ENCODE data around the gene STK33.

STK33 gene

DNA sequence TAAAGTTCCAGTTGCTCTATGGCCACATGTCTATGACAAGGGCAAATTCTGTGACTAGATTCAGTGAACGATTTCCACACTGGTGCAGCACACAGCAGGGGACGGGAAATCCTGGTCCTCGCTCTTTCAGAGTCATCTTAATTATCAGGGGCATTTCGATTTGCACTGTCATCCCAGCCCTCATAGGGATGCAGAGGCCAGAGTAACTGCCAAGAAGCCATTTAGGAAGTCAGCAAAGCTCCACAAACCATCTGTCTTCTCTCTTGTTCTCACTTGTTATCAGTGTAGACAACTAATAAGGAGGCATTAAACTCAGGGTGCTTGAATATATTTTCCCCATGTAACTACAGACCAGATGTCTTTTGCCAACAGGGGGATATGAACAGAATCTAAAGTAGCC lies 151.7 kb downstream of the STK33 start:
- DNase-seq (ENCODE audit: insufficient read length, low spot score) (no peak), FAIRE-seq (no peak)

DNA sequence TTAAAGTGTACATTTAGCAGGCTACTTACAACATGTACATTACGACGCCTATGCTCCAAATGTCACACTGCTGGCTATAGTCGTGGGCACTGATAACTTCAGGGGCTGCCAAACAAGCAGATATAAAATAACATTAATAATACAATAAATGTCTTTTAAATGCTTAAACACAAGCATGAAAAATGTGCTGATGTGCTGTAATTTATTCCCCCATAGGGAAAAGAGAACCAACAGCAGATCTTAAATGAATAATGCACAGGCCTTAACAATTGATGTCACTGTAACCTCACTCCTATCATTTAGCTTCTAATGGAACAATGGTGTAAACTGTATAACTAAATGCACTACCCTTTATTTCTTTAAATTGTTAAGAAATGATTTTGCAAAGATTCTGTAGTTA lies 153.4 kb downstream of the STK33 start:
- FAIRE-seq (no peak), DNase-seq (ENCODE audit: insufficient read length, low spot score) (no peak)

DNA sequence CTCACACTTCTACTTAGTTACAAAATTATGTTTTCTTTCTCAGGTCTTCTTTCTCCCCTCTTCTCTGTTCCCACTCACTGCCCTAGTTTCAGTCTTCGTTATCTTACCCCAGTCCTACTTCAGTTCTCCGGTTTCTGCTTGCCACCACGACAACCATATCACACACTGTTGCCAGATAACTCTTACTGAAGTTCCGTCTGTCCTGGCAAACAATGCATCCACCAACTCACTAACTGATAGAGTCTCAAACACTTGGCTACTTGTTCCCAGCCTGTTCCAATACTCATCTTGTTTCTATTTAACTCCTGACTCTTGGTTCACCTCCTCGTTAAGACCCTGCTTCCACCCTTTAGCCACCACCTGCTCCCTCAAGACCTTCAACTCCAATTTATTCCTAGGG lies 164.5 kb downstream of the STK33 start:
- no peak for DNase-seq (ENCODE audit: insufficient read length, low spot score)
- no peak for FAIRE-seq

DNA sequence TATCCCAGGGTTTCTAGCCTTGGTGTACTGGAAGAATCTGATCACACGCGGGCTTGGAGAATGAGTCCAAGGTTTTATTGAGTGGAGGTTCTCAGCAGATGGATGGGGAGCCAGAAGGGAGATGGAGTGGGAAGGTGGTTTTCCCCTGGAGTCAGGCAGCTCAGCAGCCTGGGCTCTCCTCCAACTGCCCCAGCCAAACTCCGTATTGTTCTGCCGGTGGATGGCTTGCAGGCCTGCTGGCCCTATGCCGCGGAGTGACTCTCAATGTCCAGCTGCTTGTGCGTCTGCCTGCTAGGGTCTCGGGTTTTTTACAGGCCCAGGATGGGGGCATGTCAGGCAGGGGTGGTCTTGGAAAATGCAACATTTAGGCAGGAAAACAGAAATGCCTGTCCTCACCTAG lies 168.0 kb downstream of the STK33 start:
- DNase-seq (ENCODE audit: insufficient read length, low spot score), result no peak
- FAIRE-seq, result no peak

DNA sequence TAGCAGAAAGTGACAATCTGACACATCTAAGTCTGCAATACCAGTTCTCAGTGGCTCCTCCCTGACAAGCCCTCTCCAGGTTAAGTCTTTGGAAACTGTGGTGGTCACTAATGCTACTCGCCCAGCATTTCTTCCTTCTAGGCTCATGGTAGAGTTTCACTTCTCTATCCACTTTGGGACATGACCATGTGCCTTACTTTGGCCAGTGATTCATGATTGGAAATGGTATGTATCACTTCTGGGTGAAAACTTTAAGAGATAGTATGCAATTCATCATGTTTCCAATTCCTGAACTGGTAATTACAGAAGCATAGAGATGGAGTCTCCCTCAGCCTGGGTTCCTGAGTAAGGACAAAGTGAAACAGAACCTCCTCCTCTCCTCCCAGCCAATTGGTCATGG lies 178.8 kb downstream of the STK33 start:
- FAIRE-seq (no peak), DNase-seq (ENCODE audit: insufficient read length, low spot score) (no peak)

DNA sequence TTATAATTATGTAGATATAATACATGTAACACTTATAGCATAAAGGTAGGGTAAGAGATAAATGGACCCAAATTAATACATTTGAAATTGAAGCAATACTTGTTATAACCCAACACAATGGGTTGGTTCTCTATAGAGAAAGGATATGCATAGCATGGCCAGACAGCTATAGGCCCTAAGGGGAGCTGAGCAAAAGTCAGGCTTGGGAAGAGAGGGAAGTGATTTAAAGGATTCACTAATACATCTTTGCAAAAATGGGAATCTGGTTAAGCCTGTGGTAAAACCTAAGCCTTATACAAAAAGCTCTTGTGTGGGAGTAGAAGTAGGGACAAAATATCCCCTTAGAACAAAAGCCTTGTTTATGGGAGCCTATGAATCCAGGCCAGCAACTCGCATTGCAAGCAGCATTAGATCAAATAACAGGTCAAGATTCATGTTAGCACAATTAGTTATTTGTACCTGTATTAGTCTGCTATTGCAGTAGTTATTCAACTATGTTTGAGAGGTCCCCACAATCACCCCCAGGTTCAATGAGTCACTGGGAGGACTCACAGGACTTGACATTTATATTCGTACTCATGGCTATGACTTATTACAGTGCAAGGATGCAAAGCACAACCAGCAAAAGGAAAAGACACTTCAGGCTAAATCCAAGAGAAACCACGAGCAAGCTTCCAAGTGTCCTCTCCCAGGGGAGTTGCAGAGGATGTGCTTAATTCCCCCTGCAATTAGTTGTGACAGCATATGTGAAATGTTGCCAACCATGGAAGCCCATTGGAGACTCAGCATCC lies 185.7 kb downstream of the STK33 start:
- DNase-seq (ENCODE audit: insufficient read length, low spot score), result no peak
- FAIRE-seq, result no peak

DNA sequence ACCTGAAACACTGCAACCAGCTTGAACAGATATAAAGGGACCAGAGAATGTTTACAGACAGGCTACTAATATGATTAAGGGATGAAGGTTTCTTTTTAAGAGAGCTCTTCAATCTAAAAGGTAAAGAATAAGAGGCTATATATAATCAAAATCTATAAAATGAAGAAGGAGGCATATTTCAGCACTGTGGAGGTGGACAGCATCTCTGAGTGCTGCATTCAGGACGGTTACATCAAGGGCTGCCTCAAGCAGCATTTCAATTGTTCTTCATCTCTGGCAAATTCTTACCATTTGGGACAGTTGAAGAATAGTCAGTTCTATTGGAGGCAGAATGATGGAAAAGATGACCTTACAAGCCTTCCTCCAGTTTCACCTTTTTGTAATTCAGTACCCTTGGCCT lies 190.7 kb downstream of the STK33 start:
- FAIRE-seq (no peak), DNase-seq (ENCODE audit: insufficient read length, low spot score) (no peak)

DNA sequence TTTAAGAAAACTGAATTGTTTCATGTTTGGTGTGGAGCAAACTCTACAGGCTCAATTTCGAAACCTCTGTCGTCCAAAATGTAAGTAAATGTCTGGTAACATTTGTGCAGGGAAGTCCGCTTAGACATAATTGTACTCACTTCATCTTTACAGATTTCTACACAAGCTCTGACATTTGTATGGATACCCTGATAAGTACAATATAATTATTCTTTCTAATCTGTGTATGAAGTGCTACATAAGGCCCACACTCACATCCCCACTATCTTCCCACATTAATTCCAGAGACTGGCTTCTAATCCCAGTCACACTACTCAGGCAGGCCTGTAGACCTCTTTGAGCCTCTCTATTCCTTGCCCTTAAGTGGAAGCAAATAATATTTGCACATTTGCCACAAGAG lies 201.1 kb downstream of the STK33 start:
- no peak for FAIRE-seq
- no peak for DNase-seq (ENCODE audit: insufficient read length, low spot score)

DNA sequence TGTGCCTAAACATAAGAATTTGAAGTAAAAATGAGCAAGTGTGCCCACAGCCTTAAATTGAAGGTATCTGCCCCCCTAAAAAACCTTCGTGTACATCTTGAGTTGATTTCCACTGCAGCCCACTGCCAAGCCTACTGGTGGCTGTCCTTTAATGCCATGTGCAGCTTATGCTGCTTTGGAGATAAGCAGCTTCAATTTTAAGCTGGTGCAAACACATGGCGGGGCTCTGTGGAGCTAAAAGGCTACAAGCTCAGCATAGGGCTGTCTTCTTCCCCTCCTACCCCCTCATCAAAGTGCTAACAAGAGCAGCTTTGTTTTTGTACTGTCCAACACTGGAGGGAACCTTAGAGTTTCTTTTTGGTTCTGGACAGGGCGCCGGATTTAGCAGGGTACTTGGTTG lies 201.9 kb downstream of the STK33 start:
- FAIRE-seq (no peak), DNase-seq (ENCODE audit: insufficient read length, low spot score) (no peak)

DNA sequence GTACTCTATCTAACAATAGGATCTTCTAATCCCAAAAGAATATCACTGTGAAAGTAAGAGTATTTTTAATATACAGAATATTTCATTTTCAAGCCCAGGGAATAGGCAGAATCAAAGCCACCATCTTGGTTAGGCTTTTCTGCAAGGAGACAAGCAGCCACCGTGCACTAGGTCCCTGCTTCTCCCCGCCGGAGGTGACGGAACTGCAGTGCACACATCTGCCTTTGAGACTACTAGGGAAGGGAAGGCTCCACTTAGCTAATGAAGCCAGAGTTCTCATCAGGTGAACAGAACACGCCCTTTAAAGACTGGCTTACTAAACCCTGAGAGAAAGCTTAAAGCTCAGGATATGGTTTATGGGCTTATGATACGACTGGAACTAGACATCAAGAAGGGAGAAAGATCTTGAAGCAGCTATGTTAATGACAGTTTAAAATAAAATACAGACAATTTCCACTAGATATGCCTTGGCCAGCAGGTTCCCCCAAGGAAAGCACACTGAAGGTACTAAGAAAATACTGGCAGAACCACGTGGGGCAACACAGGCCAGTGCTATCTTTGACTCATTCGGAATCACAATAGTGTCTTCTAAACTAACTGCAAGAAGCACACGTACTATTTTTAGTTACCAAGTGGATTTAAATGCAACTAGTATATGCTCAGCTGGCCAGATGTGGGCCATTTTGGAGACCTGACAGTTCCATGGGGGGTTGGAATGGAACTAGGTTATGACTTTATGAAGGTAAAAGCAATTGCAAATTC lies 203.0 kb downstream of the STK33 start:
- DNase-seq (ENCODE audit: insufficient read length, low spot score) (no peak), FAIRE-seq (no peak)

DNA sequence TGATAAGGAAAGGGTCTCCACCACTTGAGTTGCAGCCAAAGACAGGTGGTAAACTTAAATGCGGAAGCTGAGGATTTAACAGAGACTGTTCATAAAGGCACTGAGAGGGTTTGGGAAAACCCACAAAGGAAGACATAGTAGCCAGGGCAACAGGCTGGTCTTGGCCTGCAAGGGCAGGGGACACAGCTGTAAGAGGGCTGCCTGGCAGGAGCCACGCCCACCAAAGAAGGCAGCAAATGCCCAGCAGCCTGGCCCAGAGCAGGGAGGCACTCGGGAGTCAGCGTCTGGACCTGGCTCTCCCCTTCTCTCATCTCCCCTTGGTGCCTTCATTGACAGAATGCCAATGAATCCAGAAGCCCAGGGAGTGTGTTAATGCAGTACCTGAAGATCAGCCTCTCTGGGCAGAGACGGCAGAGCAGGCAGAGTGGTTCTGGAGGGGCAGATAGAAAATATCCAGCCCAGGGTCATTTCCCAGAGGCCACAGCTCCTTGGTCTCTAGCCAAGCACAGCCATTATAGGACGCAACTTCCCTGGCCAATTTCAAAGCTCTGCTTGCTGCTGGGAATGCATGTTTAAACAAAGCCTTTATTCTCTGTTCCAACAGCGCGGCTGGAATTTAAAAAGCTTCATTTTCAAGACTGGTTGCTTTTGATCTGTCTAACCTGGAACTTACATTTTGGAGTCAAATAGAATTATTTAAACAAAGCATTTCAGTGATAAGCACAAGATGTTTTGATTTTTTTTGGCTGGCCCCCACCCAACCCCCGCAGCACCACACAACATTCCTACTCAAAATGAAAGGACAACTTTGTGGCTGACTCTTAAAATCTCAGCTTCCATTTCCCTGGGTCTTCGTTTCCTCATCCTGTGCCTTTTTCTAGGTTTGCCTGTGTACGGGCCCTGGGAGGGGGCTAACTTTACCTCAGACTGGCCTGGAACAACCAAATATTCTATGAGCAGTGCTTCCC lies 204.7 kb downstream of the STK33 start:
- DNase-seq (ENCODE audit: insufficient read length, low spot score), result no peak
- no peak for FAIRE-seq

DNA sequence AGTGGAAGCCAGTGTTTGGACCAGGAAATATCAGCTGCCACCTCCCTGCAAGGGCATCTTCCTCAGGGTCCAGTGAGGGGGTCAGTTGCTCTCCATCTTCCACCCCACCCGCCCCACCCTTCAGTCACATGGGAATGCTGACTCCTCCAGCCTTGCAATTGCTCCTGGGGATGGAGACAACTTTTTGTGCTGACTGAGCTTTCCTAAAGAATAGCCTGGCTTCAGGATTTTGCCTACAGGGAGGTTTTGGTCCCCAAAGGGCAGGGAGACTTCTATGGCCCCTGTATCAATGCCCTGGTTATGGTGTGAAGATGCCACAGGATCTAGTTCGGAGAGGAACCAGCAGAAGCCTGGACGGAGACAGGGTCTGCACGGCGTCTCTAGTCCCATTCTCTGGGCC lies 206.3 kb downstream of the STK33 start:
- DNase-seq (ENCODE audit: insufficient read length, low spot score) (no peak), FAIRE-seq (no peak)

DNA sequence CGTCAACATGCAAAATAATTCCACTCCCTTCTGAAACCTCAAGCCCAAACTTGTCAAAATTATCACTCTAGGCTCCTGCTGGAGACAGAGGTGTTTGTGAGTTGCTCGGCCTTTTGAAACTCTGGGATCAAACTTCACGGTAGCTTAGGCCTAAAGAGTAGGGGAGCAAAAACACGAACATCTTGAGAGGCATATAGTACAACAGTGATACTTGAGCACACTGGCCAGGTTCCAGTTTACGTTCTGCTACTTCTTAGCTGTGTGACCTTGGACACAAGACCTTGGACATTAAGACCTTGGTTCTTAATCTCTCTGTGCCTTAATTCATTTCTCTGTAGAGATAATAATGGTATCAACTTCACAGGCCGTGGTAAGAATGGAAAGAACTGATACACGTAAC lies 206.9 kb downstream of the STK33 start:
- DNase-seq (ENCODE audit: insufficient read length, low spot score) (no peak), FAIRE-seq (no peak)

DNA sequence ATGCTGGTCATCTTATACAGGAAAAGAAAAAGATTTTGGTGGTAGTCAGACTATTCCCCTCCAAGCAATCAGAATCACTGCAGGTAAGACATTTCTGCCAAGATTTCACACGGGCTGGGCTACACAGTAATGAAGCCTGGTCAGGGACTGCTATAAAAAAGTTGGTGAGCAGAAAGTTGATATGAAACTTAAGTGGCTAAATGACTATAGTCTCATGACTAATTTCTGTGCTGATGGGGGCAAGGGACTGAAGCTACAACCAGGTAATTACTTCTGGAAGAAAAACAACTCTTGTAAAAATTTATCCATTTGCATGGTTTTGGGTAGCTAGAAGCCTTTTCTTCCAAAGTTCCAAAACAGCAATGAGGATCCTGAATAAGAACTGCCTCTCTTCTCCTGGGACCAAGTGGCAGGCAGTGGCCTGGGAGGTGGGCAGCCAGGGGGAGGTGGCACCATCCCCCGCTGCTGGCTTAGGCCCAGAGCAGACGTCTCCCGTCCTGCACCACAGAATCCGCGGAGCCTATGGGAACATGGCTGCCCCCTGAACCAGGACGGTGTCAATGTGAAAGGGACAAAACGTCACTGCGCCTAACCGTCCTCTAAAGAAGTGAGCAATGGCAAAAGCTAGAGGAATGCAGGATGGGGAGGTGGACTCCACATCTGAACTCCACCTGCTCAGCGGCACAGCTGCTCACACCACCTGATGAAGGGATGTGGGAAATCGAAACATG lies 207.7 kb downstream of the STK33 start:
- DNase-seq (ENCODE audit: insufficient read length, low spot score) (no peak), FAIRE-seq (no peak)

DNA sequence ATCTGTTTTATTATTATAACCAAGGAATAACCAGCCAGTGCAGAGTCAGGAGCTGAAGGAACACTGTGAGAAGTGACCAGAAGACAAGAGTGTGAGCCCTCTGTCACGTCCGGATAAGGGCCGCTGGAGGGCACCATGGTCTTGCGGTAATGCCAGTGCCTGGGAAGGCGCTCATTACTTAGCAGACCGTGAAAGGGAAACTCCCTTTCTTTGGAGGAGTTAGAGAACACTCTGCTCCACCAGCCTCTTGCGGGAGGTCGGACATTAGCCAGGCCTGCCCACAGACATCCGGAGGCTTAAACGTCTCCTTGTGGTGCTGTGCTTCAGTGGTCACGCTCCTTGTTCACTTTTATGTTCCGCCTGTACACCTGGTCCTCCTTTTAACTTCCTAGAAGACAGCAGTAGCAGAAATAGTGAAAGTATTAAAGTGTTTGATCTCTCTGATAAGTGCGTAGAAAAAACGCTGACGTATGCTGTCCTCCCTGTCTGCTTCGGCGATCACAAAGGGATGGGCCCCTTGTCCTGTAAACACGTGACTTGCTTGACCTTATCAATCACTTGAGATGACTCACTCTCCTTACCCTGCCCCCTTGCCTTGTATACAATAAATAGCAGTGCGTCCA lies 209.7 kb downstream of the STK33 start:
- FAIRE-seq (no peak), DNase-seq (ENCODE audit: insufficient read length, low spot score) (no peak)

DNA sequence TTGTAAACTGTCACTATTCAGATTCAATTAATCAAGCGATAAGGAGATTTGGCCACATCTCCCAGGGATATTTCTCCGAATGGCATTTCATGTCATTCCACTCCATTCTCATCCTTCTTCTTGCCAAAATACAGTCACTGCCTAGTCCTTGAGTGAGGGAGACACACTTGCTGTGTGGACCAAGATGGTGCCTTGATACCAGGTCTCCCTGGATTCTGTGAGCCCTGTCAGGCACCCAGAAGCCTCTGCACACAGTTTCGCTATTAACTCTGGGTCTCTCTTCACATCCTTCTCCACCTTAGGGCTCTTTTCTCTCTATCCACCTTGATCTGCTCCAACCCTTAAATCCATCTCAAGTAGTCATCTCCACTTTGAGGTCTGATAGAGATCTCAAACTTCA lies 210.4 kb downstream of the STK33 start:
- DNase-seq (ENCODE audit: insufficient read length, low spot score), result no peak
- no peak for FAIRE-seq

DNA sequence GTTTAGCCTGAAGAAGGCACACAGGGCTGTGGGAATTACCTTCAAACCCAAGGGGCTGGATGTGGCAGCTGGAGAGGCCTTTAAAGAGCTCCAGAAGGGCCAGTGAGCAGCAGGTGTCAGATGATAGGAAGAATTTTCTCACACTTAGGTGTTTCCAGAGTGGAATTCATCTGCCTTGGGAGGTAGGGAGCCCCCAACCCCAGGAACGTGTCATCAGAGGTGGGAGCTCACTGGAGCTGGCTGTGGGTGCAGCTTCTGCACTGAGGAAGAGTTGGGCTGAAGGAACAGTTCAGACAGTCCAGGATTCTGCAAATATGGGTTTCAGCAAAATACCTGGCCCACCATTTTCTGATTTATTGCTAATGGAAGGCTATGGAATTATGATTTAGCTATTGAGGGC lies 210.8 kb downstream of the STK33 start:
- FAIRE-seq, result no peak
- DNase-seq (ENCODE audit: insufficient read length, low spot score), result no peak

DNA sequence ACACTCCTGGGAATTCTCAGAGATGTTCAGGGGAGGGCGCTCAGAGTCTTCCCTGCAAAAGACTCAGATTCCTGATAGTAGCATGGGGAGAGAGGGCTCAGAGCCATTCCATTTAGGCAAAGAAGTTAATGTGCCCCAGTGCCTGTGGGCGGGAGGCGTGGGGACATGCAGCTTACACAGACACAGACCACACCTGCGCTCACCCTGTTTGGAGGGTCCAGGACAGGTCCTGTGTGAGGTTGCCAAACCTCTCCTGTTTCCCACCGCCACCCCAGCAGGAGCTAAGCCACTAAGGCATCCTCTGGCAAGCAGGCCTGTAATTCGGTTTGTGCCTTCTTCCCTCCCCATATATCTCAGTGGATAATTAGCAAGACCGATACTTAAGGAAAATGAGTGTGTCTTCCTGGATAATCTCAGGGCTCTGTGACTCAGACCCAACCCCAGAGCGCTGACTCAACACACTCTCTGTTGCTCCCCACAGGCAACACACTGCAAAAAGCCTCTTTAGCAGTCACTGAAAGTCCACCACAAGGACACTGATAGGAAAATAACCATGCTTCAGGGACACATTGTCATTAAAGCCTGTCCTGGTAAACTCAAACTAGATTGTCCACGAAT lies 211.5 kb downstream of the STK33 start:
- DNase-seq (ENCODE audit: insufficient read length, low spot score) (peak; percentile 28), FAIRE-seq (no peak)

DNA sequence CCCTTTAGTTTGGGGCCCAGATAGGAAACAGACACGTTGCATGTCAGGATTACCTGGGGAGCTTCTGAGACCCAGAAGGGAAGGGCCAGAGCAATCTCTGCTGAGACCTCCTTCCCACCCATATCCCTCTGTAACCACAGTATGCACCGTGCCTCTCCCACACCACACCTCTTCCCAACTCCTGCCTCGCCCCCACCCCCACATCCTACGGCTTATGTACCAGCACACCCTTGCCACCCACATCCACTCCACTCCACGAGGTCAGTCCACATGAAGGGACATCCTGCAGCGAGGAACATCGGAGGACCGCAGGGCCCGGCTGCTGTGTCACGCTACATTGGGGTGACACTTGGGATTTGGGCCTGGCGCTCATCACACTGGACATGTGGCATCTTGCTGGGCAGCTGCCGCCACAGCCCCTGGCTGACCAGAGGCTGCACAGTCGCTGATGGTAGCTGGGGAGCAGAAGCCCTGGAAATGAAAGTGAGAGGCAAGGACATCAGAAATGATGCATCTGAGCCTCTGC lies 212.1 kb downstream of the STK33 start:
- DNase-seq (ENCODE audit: insufficient read length, low spot score) (no peak), FAIRE-seq (no peak)

All from HTR-8/SVneo (cell line).